Dendritic cell treated with granulocyte-macrophage colony-stimulating factor and Interleukin-4, amounts not matched to agents 40 ng/mL and 50 ng/mL, for 4 days (primary cell): Measurements from ENCODE around the gene SF3B3.
"Not testable (repeated sequence)": the region's sequence is repeated elsewhere in the genome, so short reads cannot be mapped to it uniquely, and the experiment has no call there.

Experiments
- H3K27ac Mint-ChIP-seq: one replicate; pipeline ENCODE4 v1.8.0; 2022; ENCODE audit warnings: mild to moderate bottlenecking, mixed read lengths
- H3K27me3 Mint-ChIP-seq: one replicate; pipeline ENCODE4 v1.8.0; 2022; ENCODE audit warnings: mild to moderate bottlenecking, mixed read lengths
- H3K36me3 Mint-ChIP-seq: one replicate; pipeline ENCODE4 v1.8.0; 2022; ENCODE audit warnings: low read depth, mixed read lengths
- H3K4me1 Mint-ChIP-seq: one replicate; pipeline ENCODE4 v1.8.0; 2022; ENCODE audit warnings: low read depth, mixed read lengths
- H3K4me3 Mint-ChIP-seq: one replicate; pipeline ENCODE4 v1.8.0; 2022; ENCODE audit warnings: mild to moderate bottlenecking, moderate library complexity, mixed read lengths
- H3K9me3 Mint-ChIP-seq: one replicate; pipeline ENCODE4 v1.8.0; 2022; ENCODE audit warnings: mixed read lengths
- intact Hi-C: fragments of 100-400 bp; cut with micrococcal nuclease; formaldehyde crosslinking; loops from one replicate; pipeline ENCODE4 v1.15.0; 2022

The SF3B3 gene

GRCh38 chr16:70493802-70494201 lies 29.8 kb upstream of the SF3B3 start:
- H3K36me3 Mint-ChIP-seq, result peaks cover 99% of the 10 kb centered on the region
- no peaks in the 10 kb centered on the region for H3K27me3 Mint-ChIP-seq
- no peak overlapping the region for H3K27ac Mint-ChIP-seq
- no peaks in the 10 kb centered on the region for H3K9me3 Mint-ChIP-seq
- no peak overlapping the region for H3K4me3 Mint-ChIP-seq
- peaks cover 8% of the 10 kb centered on the region for H3K4me1 Mint-ChIP-seq
- intact Hi-C loops, result no loop called here

DNA sequence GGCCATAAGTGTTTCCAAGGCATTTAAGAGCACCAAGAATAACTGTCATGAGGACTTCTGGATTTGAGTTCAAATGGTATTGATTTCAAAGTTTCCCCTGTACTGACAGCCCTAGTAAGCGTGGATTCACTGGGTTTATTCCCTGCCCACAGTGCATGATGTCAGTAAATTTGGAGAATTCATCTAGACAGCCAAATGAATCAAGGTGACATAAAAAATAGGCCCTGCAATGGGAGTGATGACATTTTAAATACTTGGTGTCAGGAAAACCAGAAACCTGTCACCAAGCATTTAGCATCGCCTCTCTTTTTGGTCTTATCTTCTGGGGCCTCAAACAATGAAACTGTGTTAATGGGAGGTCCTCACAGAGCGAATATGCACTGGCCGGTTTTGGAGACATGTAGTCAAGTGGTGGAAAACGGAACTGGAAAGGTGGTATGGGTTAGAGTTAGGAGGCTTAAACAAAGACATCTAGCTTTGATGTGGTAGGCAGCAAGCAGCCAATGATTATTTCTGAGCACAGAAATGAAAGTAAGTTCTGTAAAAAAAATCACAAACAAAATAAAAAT lies 29.3 kb upstream of the SF3B3 start:
- intact Hi-C loops, result no loop called here
- H3K4me3 Mint-ChIP-seq, result no peak overlapping the region
- H3K4me1 Mint-ChIP-seq, result peaks cover 8% of the 10 kb centered on the region
- H3K36me3 Mint-ChIP-seq, result peaks cover 97% of the 10 kb centered on the region
- H3K27me3 Mint-ChIP-seq, result no peaks in the 10 kb centered on the region
- H3K27ac Mint-ChIP-seq, result no peak overlapping the region
- H3K9me3 Mint-ChIP-seq, result no peaks in the 10 kb centered on the region

- Mint-ChIP-seq H3K36me3 (peaks cover 97% of the 10 kb centered on the region), H3K9me3 (no peaks in the 10 kb centered on the region), H3K4me3 (no peak overlapping the region), H3K4me1 (peaks cover 8% of the 10 kb centered on the region), H3K27me3 (no peaks in the 10 kb centered on the region), H3K27ac (no peak overlapping the region)
- intact Hi-C loops, result no loop called here
Measured at GRCh38 chr16:70494777-70495176, 28.8 kb upstream of the SF3B3 start.

GRCh38 chr16:70495425-70496182 lies 28.0 kb upstream of the SF3B3 start:
- Mint-ChIP-seq H3K4me3 (no peak overlapping the region), H3K27me3 (no peaks in the 10 kb centered on the region), H3K36me3 (peaks cover 95% of the 10 kb centered on the region), H3K4me1 (peaks cover 3% of the 10 kb centered on the region), H3K9me3 (no peaks in the 10 kb centered on the region), H3K27ac (no peak overlapping the region)
- intact Hi-C loops, result no loop called here

- no peaks in the 10 kb centered on the region for H3K9me3 Mint-ChIP-seq
- no peaks in the 10 kb centered on the region for H3K27me3 Mint-ChIP-seq
- H3K27ac Mint-ChIP-seq, result no peak overlapping the region
- H3K36me3 Mint-ChIP-seq, result peaks cover 97% of the 10 kb centered on the region
- intact Hi-C loops, result no loop called here
- H3K4me1 Mint-ChIP-seq, result no peaks in the 10 kb centered on the region
- H3K4me3 Mint-ChIP-seq, result no peak overlapping the region
Measured at GRCh38 chr16:70496513-70496912, 27.1 kb upstream of the SF3B3 start.

DNA sequence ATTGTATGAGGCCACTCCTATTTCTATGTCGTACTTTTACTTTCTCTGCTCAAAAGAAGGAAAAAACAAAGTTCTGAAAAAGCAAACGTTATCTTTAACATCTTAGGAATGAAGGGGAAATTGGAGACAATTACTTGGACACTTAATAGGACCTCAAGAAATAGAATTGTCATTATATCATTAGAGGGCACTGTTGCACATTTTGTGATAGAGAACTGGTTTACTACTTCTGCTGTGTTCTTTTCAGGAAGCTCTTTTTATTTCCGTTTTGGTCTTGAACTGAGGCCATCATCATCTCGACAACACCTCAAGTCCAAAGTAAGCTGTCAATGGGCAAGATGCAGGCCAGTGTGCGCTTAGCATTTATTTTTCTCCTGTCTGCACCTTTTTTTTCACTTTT lies 14.9 kb upstream of the SF3B3 start:
- intact Hi-C loops, result no loop called here
- Mint-ChIP-seq H3K4me1 (peaks cover 6% of the 10 kb centered on the region), H3K27me3 (no peaks in the 10 kb centered on the region), H3K9me3 (no peaks in the 10 kb centered on the region), H3K36me3 (peaks cover 91% of the 10 kb centered on the region), H3K27ac (peak overlapping the region; percentile 24), H3K4me3 (no peak overlapping the region)

DNA sequence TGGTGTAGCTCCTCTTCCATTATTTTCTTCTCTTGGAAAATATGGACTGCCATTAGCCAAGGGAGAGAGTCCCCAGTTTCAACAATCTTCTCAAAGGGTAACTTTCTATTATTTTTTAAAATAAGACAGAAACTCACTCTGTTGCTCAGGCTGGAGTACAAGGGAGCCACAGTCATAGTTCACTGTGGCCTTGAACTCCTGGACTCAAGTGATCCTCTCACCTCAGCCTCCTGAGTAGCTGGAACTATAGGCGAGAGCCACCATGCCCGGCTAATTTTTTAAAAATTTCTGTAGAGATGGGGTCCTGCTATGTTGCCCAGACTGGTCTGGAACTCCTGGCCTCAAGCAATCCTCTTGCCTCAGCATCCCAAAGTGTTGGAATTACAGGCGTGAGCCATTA lies 13.4 kb upstream of the SF3B3 start:
- H3K4me1 Mint-ChIP-seq, result peaks cover 6% of the 10 kb centered on the region
- H3K27me3 Mint-ChIP-seq, result no peaks in the 10 kb centered on the region
- H3K27ac Mint-ChIP-seq, result no peak overlapping the region
- no peaks in the 10 kb centered on the region for H3K9me3 Mint-ChIP-seq
- intact Hi-C loops, result no loop called here
- H3K36me3 Mint-ChIP-seq, result peaks cover 92% of the 10 kb centered on the region
- no peak overlapping the region for H3K4me3 Mint-ChIP-seq

DNA sequence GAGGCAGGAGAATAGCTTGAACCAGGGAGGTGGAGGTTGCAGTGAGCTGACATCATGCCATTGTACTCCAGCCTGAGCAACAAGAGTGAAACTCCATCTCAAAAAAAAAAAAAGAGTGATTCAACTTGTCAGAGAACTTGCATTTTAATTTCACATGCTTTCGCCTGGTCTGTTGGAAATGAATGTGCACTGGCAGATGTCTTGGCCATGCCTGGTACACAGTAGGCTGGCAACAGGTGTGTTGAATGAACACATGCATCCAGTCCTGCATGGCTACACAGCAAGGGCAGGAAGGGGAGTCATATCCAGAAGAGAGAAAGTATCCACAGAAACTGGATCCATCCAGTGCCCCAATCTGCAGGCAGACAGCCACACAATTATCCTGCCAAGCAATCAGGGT lies 11.8 kb upstream of the SF3B3 start:
- Mint-ChIP-seq H3K4me3 (no peak overlapping the region), H3K9me3 (no peaks in the 10 kb centered on the region), H3K27ac (no peak overlapping the region), H3K4me1 (peaks cover 6% of the 10 kb centered on the region), H3K36me3 (peaks cover 96% of the 10 kb centered on the region), H3K27me3 (no peaks in the 10 kb centered on the region)
- intact Hi-C loops, result no loop called here

DNA sequence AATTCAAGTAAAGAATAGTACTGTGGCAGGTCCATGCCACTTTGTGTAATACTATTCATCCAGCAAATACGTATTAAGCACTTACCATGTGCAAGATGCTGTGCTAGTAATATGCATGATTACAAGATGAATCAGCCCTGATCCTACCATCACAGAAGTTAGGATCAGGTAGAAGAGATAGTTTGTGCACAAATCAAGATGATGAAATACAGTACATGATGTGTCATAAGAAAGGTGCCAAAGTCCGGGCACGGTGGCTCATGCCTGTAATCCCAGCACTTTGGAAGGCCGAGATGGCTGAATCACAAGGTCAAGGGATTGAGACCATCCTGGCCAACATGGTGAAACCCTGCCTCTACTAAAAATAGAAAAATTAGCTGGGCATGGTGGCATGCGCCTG lies 11.2 kb upstream of the SF3B3 start:
- Mint-ChIP-seq H3K27ac (no peak overlapping the region), H3K4me3 (no peak overlapping the region), H3K9me3 (no peaks in the 10 kb centered on the region), H3K4me1 (peaks cover 6% of the 10 kb centered on the region), H3K27me3 (no peaks in the 10 kb centered on the region), H3K36me3 (peaks cover 96% of the 10 kb centered on the region)
- intact Hi-C loops, result no loop called here

DNA sequence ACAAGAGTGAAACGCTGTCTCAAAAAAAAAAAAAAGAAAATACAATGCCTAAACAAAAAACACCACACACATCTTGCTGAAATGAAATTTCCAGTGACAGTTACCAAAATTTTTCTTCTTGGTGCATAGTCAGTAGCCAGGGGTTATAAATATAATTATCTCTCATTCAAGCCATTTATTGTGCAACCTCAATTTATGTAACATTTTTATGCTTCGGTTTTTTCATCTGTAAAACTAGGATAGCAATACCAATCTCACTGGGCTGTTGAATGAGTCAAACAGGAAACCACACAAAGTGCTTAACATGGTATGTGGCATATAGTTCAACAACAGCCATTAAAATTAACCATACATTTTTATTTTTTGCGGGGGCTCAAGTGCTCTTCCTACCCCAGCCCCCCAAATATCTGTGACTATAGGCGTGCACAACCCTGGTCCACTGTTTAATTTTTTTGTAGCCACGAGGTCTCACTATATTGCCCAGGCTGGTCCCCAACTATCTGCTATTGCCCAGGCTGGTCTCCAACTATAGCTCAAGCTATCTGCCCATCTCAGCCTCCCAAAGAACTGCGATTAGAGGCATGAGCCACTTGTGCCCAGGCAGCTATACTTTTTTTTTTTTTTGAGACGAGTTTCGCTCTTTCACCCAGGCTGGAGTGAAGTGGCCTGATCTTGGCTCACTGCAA lies 2.9 kb upstream of the SF3B3 start:
- H3K27ac Mint-ChIP-seq, result no peak overlapping the region
- H3K36me3 Mint-ChIP-seq, result peaks cover 70% of the 10 kb centered on the region
- intact Hi-C loops, result no loop called here
- H3K9me3 Mint-ChIP-seq, result no peaks in the 10 kb centered on the region
- H3K4me3 Mint-ChIP-seq, result no peak overlapping the region
- peaks cover 28% of the 10 kb centered on the region for H3K4me1 Mint-ChIP-seq
- no peaks in the 10 kb centered on the region for H3K27me3 Mint-ChIP-seq

DNA sequence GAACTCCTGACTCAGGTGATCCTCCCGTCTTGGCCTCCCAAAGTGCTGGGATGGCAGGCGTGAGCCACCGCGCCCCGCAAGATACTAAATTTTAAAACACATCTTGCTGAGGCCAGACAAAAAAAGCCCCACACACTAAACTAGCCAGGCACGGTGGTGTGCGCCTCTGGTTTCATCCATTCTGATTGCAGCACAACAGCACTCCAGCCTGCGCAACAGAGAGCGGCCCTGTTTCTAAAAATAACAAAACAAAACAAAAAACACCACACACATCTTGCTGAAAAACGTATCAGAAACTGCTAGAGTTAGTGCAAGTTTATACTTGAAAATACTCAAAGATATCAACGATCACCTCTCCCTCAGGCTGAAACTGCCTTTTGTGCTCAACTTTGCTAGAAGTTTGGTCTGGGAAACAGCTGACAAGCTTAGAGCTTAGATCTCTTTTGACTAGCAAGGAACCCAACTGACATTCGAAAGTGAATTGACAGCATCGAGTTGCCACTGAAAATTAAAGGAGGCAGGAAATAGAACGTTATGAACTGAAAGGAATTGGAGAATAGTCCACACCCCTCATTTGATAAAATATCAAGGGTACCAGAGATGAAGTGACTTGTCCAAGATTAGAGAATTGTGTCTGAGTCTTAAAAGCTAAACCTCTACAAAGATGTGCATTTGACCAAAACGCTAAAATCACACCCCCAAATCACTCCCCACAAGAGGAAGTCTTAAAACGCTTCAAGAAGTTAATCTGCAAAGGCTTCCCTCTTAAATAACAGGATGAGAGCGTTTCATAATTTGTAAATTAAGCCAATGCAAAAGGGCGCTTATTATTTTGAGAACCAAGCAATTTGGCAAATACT lies 1.2 kb upstream of the SF3B3 start:
- Mint-ChIP-seq H3K4me1 (peaks cover 40% of the 10 kb centered on the region), H3K27ac (peak overlapping the region; percentile 98), H3K9me3 (no peaks in the 10 kb centered on the region), H3K27me3 (no peaks in the 10 kb centered on the region), H3K4me3 (peak overlapping the region; percentile 97), H3K36me3 (peaks cover 67% of the 10 kb centered on the region)
- intact Hi-C loops, result loop anchor here (1.0 kb wide), 1 partner anchor 142 kb away; no protein-coding TSS in a partner anchor

GRCh38 chr16:70523076-70523742 lies 407 bp upstream of the SF3B3 start, which contains the start of gene COG4:
COG4 (minus strand) TSS chr16:70523554; CDS start chr16:70523543, 11 bp downstream.
- peaks cover 40% of the 10 kb centered on the region for H3K4me1 Mint-ChIP-seq
- H3K27me3 Mint-ChIP-seq, result no peaks in the 10 kb centered on the region
- intact Hi-C loops, result loop anchor here (1.0 kb wide), 1 partner anchor 143 kb away; no protein-coding TSS in a partner anchor
- peak within 1 kb of the TSS; percentile 97 for H3K4me3 Mint-ChIP-seq
- H3K36me3 Mint-ChIP-seq, result peaks cover 67% of the 10 kb centered on the region
- H3K9me3 Mint-ChIP-seq, result no peaks in the 10 kb centered on the region
- peak within 1 kb of the TSS; percentile 98 for H3K27ac Mint-ChIP-seq

- H3K9me3 Mint-ChIP-seq, H3K27me3 Mint-ChIP-seq, intact Hi-C loops: not testable (repeated sequence)
- Mint-ChIP-seq H3K36me3 (peaks cover 69% of the 10 kb centered on the region), H3K27ac (peak overlapping the region; percentile 98), H3K4me1 (peaks cover 44% of the 10 kb centered on the region), H3K4me3 (peak overlapping the region; percentile 97)
Measured at GRCh38 chr16:70524399-70524825, 796 bp downstream of the SF3B3 start.
